GM18508 (cell line): ENCODE measurements around the gene SLC25A11.

Experiments used
- ATAC-seq: cut with Tn5 transposase; IDR thresholded peaks from one replicate; pipeline ENCODE4 v1.9.1; 2021; ENCODE audit warnings: moderate number of reproducible peaks; ENCODE audit not compliant: insufficient read depth, unreplicated experiment

The SLC25A11 gene

GRCh38 chr17:4966844-4967538 lies 27.1 kb upstream of the SLC25A11 start:
- peak; percentile 67 for ATAC-seq

- ATAC-seq, result no peak
These were observed 25.6 kb upstream of the SLC25A11 start for GRCh38 chr17:4965311-4965986.

GRCh38 chr17:4960279-4960922 lies 20.6 kb upstream of the SLC25A11 start:
- no peak for ATAC-seq

GRCh38 chr17:4959261-4959965 lies 19.6 kb upstream of the SLC25A11 start:
- ATAC-seq, result no peak

- ATAC-seq, result no peak
These were observed 18.3 kb upstream of the SLC25A11 start for GRCh38 chr17:4958102-4958501.

GRCh38 chr17:4956493-4957061 lies 16.7 kb upstream of the SLC25A11 start:
- no peak for ATAC-seq

GRCh38 chr17:4955091-4955490 lies 15.2 kb upstream of the SLC25A11 start:
- no peak for ATAC-seq

GRCh38 chr17:4953451-4953961 lies 13.7 kb upstream of the SLC25A11 start:
- no peak for ATAC-seq

- ATAC-seq, result no peak
These were observed 11.6 kb upstream of the SLC25A11 start for GRCh38 chr17:4951486-4951885.

GRCh38 chr17:4950746-4951204 lies 10.9 kb upstream of the SLC25A11 start, which contains the start of gene ENO3:
TSS of gene ENO3 (plus strand) at chr17:4951119. CDS start at chr17:4951830, 711 bp downstream.
- no peak for ATAC-seq

- no peak for ATAC-seq
These were observed 10.4 kb upstream of the SLC25A11 start for GRCh38 chr17:4950075-4950745.

- ATAC-seq, result no peak
These were observed 9.7 kb upstream of the SLC25A11 start for GRCh38 chr17:4949321-4950074.

- ATAC-seq, result no peak
These were observed 9.1 kb upstream of the SLC25A11 start for GRCh38 chr17:4948931-4949320.

GRCh38 chr17:4948166-4948930 lies 8.5 kb upstream of the SLC25A11 start, which contains the start of gene PFN1:
TSS of gene PFN1 (minus strand) at chr17:4948530. CDS start at chr17:4948394, 136 bp downstream.
- ATAC-seq, result no peak

GRCh38 chr17:4947411-4948165 lies 7.7 kb upstream of the SLC25A11 start:
- no peak for ATAC-seq

- ATAC-seq, result no peak
These were observed 7.2 kb upstream of the SLC25A11 start for GRCh38 chr17:4947010-4947410.

GRCh38 chr17:4946312-4946976 lies 6.6 kb upstream of the SLC25A11 start:
- ATAC-seq, result no peak
